ENCODE results near the gene TMEM132A. TPM values are rescaled to one million over a fixed set of nuclear protein-coding genes. Genes with fewer than 3 reads are reported as not detected.

TMEM132A gene
- total and polyA plus RNA-seq, 4 donors = 0.60 to 1.6 (median 1.1) TPM

DNA sequence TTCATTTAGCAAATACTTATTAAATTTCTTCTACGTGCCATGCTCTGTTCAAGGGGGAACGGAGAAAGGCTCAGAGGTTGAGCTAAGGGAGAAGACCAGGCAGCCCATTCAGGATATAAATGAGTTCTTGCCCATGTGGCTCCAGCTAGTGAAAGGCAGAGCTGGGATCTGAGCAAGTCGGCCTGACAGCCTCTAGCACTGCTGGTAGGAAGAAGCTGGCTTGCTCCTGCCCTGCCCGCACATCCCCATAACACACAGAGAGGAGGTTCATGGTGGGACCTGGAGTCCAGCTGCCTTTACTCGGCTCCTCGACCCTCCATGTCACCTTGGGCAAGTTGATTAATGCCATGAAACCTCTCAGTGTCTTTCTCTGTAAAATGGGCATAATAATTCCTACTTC is 25.8 kb downstream of the TMEM132A start:
- Histone ChIP-seq H3K36me3 (ENCODE audit: control insufficient read depth in 4 of 4, insufficient read depth in 3 of 4, low read depth in 1 of 4, low read length in 3 of 4) (peaks cover 0 to 5% (median 1%) of the 10 kb centered on the region in 4 donors), H3K9ac (ENCODE audit: low read depth in 1 of 2, low read length in 2 of 2) (no peak overlapping the region), H3K4me1 (ENCODE audit: control insufficient read depth in 4 of 4, insufficient read depth in 4 of 4, low read length in 3 of 4) (peaks cover 5 to 23% (median 14%) of the 10 kb centered on the region in 4 donors), H3K27me3 (ENCODE audit: control insufficient read depth in 4 of 4, insufficient read depth in 4 of 4, low read length in 3 of 4) (no peaks in the 10 kb centered on the region), H3K9me3 (ENCODE audit: control insufficient read depth in 4 of 4, low read length in 3 of 4) (no peaks in the 10 kb centered on the region), H3K4me3 (ENCODE audit: low read depth in 1 of 3, low read length in 3 of 3) (no peak overlapping the region), H3K27ac (ENCODE audit: low read depth in 1 of 2, low read length in 2 of 2) (no peak overlapping the region)
- no peak for DNase-seq (ENCODE audit: low spot score)
- no peak for TF ChIP-seq NR2F2 (IDR thresholded peaks at IDR 0.05)
- TF ChIP-seq, protein P1, sequence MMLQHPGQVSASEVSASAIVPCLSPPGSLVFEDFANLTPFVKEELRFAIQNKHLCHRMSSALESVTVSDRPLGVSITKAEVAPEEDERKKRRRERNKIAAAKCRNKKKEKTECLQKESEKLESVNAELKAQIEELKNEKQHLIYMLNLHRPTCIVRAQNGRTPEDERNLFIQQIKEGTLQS (IDR thresholded peaks at IDR 0.05) = no peak
- 85% methylated on average over 6 of the region's 6 CpGs for WGBS

DNA sequence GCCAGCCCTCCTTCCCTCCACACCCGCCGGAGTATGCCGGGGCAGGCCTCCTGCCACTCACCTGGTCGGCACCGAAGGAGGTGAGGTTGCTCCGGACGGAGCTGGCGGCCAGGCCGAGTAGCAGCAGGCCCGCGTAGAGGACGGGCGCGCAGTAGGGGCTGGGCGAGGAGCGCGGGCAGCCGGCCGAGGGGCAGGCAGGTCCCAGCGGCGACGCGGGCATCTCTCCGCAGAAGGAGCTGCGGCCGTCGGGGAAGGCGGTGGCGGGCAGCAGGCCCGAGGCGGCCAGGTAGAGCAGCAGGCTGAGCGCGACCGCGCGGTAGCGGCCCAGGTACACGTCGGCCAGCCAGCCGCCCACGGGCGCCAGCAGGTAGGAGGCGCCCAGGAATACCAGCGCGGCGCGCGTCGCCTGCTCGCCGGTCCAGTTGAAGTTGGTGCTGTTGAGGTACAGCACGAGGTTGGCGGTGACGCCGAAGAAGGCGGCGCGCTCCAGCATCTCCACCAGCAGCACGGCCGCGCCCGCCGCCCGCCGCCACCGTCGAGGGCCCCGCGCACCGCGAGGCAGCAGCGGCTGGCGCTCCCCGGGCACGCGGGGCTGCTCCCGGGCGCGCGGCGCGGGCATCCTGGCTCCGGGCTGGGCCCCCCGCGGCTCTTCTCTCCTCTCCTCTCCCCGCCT is 26.8 kb downstream of the TMEM132A start:
- DNase-seq (ENCODE audit: low spot score) = no peak
- peak overlapping the region; percentile 37 to 88 (median 46) for H3K4me3 ChIP-seq (ENCODE audit: low read depth in 1 of 3, low read length in 3 of 3)
- TF ChIP-seq, protein P2, sequence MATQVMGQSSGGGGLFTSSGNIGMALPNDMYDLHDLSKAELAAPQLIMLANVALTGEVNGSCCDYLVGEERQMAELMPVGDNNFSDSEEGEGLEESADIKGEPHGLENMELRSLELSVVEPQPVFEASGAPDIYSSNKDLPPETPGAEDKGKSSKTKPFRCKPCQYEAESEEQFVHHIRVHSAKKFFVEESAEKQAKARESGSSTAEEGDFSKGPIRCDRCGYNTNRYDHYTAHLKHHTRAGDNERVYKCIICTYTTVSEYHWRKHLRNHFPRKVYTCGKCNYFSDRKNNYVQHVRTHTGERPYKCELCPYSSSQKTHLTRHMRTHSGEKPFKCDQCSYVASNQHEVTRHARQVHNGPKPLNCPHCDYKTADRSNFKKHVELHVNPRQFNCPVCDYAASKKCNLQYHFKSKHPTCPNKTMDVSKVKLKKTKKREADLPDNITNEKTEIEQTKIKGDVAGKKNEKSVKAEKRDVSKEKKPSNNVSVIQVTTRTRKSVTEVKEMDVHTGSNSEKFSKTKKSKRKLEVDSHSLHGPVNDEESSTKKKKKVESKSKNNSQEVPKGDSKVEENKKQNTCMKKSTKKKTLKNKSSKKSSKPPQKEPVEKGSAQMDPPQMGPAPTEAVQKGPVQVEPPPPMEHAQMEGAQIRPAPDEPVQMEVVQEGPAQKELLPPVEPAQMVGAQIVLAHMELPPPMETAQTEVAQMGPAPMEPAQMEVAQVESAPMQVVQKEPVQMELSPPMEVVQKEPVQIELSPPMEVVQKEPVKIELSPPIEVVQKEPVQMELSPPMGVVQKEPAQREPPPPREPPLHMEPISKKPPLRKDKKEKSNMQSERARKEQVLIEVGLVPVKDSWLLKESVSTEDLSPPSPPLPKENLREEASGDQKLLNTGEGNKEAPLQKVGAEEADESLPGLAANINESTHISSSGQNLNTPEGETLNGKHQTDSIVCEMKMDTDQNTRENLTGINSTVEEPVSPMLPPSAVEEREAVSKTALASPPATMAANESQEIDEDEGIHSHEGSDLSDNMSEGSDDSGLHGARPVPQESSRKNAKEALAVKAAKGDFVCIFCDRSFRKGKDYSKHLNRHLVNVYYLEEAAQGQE (IDR thresholded peaks at IDR 0.05) = no peak
- TF ChIP-seq, protein P3, sequence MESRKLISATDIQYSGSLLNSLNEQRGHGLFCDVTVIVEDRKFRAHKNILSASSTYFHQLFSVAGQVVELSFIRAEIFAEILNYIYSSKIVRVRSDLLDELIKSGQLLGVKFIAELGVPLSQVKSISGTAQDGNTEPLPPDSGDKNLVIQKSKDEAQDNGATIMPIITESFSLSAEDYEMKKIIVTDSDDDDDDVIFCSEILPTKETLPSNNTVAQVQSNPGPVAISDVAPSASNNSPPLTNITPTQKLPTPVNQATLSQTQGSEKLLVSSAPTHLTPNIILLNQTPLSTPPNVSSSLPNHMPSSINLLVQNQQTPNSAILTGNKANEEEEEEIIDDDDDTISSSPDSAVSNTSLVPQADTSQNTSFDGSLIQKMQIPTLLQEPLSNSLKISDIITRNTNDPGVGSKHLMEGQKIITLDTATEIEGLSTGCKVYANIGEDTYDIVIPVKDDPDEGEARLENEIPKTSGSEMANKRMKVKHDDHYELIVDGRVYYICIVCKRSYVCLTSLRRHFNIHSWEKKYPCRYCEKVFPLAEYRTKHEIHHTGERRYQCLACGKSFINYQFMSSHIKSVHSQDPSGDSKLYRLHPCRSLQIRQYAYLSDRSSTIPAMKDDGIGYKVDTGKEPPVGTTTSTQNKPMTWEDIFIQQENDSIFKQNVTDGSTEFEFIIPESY (IDR thresholded peaks at IDR 0.05) = no peak
- TF ChIP-seq YY1 (IDR thresholded peaks at IDR 0.05) (no peak), HNF4A (conservative IDR thresholded peaks at IDR 0.05) (no peak), FOXA1 (IDR thresholded peaks at IDR 0.05) (no peak), JUND (IDR thresholded peaks at IDR 0.05) (no peak), RXRA (IDR thresholded peaks at IDR 0.05) (no peak), HNF4G (IDR thresholded peaks at IDR 0.05) (no peak)
- TF ChIP-seq, protein P4, sequence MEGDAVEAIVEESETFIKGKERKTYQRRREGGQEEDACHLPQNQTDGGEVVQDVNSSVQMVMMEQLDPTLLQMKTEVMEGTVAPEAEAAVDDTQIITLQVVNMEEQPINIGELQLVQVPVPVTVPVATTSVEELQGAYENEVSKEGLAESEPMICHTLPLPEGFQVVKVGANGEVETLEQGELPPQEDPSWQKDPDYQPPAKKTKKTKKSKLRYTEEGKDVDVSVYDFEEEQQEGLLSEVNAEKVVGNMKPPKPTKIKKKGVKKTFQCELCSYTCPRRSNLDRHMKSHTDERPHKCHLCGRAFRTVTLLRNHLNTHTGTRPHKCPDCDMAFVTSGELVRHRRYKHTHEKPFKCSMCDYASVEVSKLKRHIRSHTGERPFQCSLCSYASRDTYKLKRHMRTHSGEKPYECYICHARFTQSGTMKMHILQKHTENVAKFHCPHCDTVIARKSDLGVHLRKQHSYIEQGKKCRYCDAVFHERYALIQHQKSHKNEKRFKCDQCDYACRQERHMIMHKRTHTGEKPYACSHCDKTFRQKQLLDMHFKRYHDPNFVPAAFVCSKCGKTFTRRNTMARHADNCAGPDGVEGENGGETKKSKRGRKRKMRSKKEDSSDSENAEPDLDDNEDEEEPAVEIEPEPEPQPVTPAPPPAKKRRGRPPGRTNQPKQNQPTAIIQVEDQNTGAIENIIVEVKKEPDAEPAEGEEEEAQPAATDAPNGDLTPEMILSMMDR (IDR thresholded peaks at IDR 0.05; ENCODE audit: low read depth, low read length, missing input control) = no peak
- H3K4me1 ChIP-seq (ENCODE audit: control insufficient read depth in 4 of 4, insufficient read depth in 4 of 4, low read length in 3 of 4) = peaks cover 5 to 23% (median 14%) of the 10 kb centered on the region in 4 donors
- H3K36me3 ChIP-seq (ENCODE audit: control insufficient read depth in 4 of 4, insufficient read depth in 3 of 4, low read depth in 1 of 4, low read length in 3 of 4) = peaks cover 0 to 5% (median 1%) of the 10 kb centered on the region in 4 donors
- 15% methylated on average over 86 of the region's 86 CpGs for WGBS
- H3K27me3 ChIP-seq (ENCODE audit: control insufficient read depth in 4 of 4, insufficient read depth in 4 of 4, low read length in 3 of 4) = no peaks in the 10 kb centered on the region
- no peaks in the 10 kb centered on the region for H3K9me3 ChIP-seq (ENCODE audit: control insufficient read depth in 4 of 4, low read length in 3 of 4)
- H3K9ac ChIP-seq (ENCODE audit: low read depth in 1 of 2, low read length in 2 of 2) = no peak overlapping the region
- peak overlapping the region; percentile 77 to 96 for H3K27ac ChIP-seq (ENCODE audit: low read depth in 1 of 2, low read length in 2 of 2)
